GM13977 (cell line): ENCODE data around the gene DERL3.

ENCODE experiments used
- DNase-seq: peaks from one replicate; pipeline ENCODE4 v3.0.0; 2012; ENCODE audit warnings: low spot score
- in situ Hi-C: fragments of 300-500 bp; cut with MboI; formaldehyde crosslinking; loops from one replicate; pipeline ENCODE4 v1.12.0; 2022; ENCODE audit warnings: low sequenced_read_pairs, low pct_unique_long_range_greater_than_20kb, mixed read lengths, inconsistent platforms; ENCODE audit not compliant: unreplicated experiment
- TF ChIP-seq, protein P1 (sequence below): IDR thresholded peaks from 2 replicates; pipeline ENCODE4 v1.5.1; 2012; ENCODE audit warnings: mild to moderate bottlenecking, control low read depth; ENCODE audit not compliant: insufficient read depth; ENCODE audit errors: extremely low read depth, missing control alignments

DERL3 gene

GRCh38 chr22:23818541-23818940, 20.3 kb downstream of the DERL3 start:
- no peak for DNase-seq

GRCh38 chr22:23817146-23817545, 21.7 kb downstream of the DERL3 start:
- in situ Hi-C loops: no loop called here
- DNase-seq: no peak
- TF ChIP-seq, protein P1, sequence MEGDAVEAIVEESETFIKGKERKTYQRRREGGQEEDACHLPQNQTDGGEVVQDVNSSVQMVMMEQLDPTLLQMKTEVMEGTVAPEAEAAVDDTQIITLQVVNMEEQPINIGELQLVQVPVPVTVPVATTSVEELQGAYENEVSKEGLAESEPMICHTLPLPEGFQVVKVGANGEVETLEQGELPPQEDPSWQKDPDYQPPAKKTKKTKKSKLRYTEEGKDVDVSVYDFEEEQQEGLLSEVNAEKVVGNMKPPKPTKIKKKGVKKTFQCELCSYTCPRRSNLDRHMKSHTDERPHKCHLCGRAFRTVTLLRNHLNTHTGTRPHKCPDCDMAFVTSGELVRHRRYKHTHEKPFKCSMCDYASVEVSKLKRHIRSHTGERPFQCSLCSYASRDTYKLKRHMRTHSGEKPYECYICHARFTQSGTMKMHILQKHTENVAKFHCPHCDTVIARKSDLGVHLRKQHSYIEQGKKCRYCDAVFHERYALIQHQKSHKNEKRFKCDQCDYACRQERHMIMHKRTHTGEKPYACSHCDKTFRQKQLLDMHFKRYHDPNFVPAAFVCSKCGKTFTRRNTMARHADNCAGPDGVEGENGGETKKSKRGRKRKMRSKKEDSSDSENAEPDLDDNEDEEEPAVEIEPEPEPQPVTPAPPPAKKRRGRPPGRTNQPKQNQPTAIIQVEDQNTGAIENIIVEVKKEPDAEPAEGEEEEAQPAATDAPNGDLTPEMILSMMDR: no peak

More at GRCh38 chr22:23818541-23818940, 20.3 kb downstream of the DERL3 start:
- in situ Hi-C loops: no loop called here
- TF ChIP-seq, protein P1: no peak

- in situ Hi-C loops: no loop called here
- DNase-seq: no peak
- TF ChIP-seq, protein P1: no peak
Measured at GRCh38 chr22:23816156-23816976, 22.4 kb downstream of the DERL3 start.

DNA sequence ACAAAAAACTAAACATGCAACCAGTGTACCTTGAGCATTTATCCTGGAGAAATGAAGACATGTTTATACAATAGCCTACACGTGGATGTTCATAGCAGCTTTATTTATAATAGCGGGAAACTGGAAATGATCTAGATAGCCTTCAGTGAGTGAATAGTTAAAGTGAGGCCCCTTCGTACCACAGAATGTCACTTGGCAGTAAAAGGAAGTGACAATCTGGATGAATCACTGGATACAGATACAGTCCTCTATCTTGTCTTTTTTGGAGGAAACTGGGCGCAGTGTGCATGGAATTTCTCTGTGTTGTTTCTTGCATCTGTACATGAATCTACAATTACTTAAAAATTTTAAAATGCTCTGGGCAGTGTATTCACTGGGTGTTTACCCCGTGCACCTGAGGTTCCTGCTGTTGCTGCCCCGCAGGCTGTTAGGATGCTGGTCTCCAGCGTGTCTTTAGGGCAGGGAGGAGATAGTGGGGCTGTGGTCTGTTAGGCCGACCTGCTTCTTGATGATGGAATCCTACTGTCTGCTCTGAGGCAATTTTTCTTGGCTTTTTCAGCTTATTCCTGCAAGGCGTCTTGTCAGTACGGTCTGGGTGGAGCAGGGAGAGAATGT, 23.2 kb downstream of the DERL3 start:
- TF ChIP-seq, protein P1: no peak
- DNase-seq: no peak
- in situ Hi-C loops: no loop called here

DNA sequence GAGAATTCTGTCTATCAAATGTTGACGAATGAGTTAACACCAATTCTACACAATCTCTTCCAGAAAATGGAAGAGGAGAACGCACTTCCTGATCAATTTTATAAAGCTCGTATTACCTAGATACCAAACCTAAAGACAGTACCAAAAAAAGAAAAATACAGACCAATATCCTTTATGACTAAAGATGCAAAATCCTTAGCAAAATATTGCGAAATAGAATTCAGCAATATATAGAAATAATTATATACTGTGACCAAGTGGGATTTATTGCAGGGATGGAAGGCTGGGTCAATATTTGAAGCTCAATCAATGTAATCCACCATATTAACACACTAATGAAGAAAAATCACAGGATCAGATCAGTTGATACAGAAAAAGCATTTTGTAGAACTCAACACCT, 26.4 kb downstream of the DERL3 start:
- TF ChIP-seq, protein P1: no peak
- no peak for DNase-seq

GRCh38 chr22:23806837-23807236, 32.0 kb downstream of the DERL3 start:
- no peak for DNase-seq
- TF ChIP-seq, protein P1: no peak
- in situ Hi-C loops: no loop called here

More for the DNA sequence above, 26.4 kb downstream of the DERL3 start:
- in situ Hi-C loops: no loop called here
